DLD1 (cell line): ENCODE results near the gene AUTS2.

Experiments
- in situ Hi-C: cut with HindIII; loops from 2 replicates; pipeline ENCODE4 v1.10.0; 2017; ENCODE audit warnings: low sequenced_read_pairs

AUTS2 gene

GRCh38 chr7:69919426-69920111 is 321.3 kb downstream of the AUTS2 start:
- in situ Hi-C loops = no loop called here

- in situ Hi-C loops = no loop called here
These were observed 322.5 kb downstream of the AUTS2 start for GRCh38 chr7:69920797-69921196.

- in situ Hi-C loops = no loop called here
These were observed 323.9 kb downstream of the AUTS2 start for GRCh38 chr7:69922026-69922803.

GRCh38 chr7:69927461-69927860 is 329.2 kb downstream of the AUTS2 start:
- in situ Hi-C loops = no loop called here

- in situ Hi-C loops = no loop called here
These were observed 330.3 kb downstream of the AUTS2 start for GRCh38 chr7:69928621-69929020.

- in situ Hi-C loops = no loop called here
These were observed 331.3 kb downstream of the AUTS2 start for GRCh38 chr7:69929622-69930021.

GRCh38 chr7:69932034-69932628 is 333.9 kb downstream of the AUTS2 start:
- in situ Hi-C loops = no loop called here

- in situ Hi-C loops = no loop called here
These were observed 336.0 kb downstream of the AUTS2 start for GRCh38 chr7:69934144-69934903.

- in situ Hi-C loops = no loop called here
These were observed 336.8 kb downstream of the AUTS2 start for GRCh38 chr7:69935107-69935506.

- in situ Hi-C loops = no loop called here
These were observed 338.8 kb downstream of the AUTS2 start for GRCh38 chr7:69937097-69937496.

- in situ Hi-C loops = no loop called here
These were observed 341.0 kb downstream of the AUTS2 start for GRCh38 chr7:69939317-69939716.

GRCh38 chr7:69941077-69941651 is 342.9 kb downstream of the AUTS2 start:
- in situ Hi-C loops = no loop called here

- in situ Hi-C loops = no loop called here
These were observed 344.3 kb downstream of the AUTS2 start for GRCh38 chr7:69942573-69942972.

GRCh38 chr7:69946901-69947300 is 348.6 kb downstream of the AUTS2 start:
- in situ Hi-C loops = no loop called here

- in situ Hi-C loops = no loop called here
These were observed 349.7 kb downstream of the AUTS2 start for GRCh38 chr7:69947998-69948397.

GRCh38 chr7:69949122-69949521 is 350.8 kb downstream of the AUTS2 start:
- in situ Hi-C loops = no loop called here

GRCh38 chr7:69951458-69951857 is 353.2 kb downstream of the AUTS2 start:
- in situ Hi-C loops = no loop called here

GRCh38 chr7:69953136-69954067 is 355.1 kb downstream of the AUTS2 start:
- in situ Hi-C loops = no loop called here

GRCh38 chr7:69956541-69956940 is 358.3 kb downstream of the AUTS2 start:
- in situ Hi-C loops = no loop called here

- in situ Hi-C loops = no loop called here
These were observed 359.4 kb downstream of the AUTS2 start for GRCh38 chr7:69957661-69958060.
